Upper lobe of left lung (tissue), 6 donors: Measurements from ENCODE around the gene HAAO. TPM values are rescaled to one million over a fixed set of nuclear protein-coding genes. Genes with fewer than 3 reads are reported as not detected.

Source experiments
- ATAC-seq, 2 donors: fragments of 200-7000 bp; cut with Tn5 transposase; one replicate each; pipeline ENCODE4 v1.9.1; 2022; ENCODE audit warnings: mild to moderate bottlenecking in 2 of 2, moderate library complexity in 2 of 2; ENCODE audit not compliant: low FRiP score in 2 of 2
- DNase-seq, 2 donors: peaks; one replicate each; pipeline ENCODE4 v3.0.0-alpha.2; 2019 to 2020
- H3K27ac ChIP-seq, 4 donors: fragments of 200-600 bp; sonication (generic); one replicate each; pipeline ENCODE4 v1.5.1; 2016 to 2019
- H3K27me3 ChIP-seq, 4 donors: fragments of 200-600 bp; sonication (generic); one replicate each; pipeline ENCODE4 v1.5.1; 2017 to 2019
- H3K36me3 ChIP-seq, 4 donors: fragments of 200-600 bp; sonication (generic); one replicate each; pipeline ENCODE4 v1.5.1; 2016 to 2019
- H3K4me1 ChIP-seq, 4 donors: fragments of 200-600 bp; sonication (generic); one replicate each; pipeline ENCODE4 v1.5.1; 2018 to 2019
- H3K4me3 ChIP-seq, 4 donors: fragments of 200-600 bp; sonication (generic); one replicate each; pipeline ENCODE4 v1.5.1; 2017 to 2019; ENCODE audit warnings: mild to moderate bottlenecking in 2 of 4, moderate library complexity in 1 of 4
- H3K9me3 ChIP-seq, 4 donors: fragments of 200-600 bp; sonication (generic); one replicate each; pipeline ENCODE4 v1.5.1; 2018 to 2019
- CTCF ChIP-seq, 6 experiments: fragments of 450-650 bp in 4 of 6; fragments of 200-600 bp in 2 of 6; sonication (generic) in 2 of 6; IDR thresholded peaks; one replicate each; pipeline ENCODE4 v1.5.1; 2016 to 2019; ENCODE audit warnings: antibody characterized with exemption in 6 of 6
- EP300 ChIP-seq, 4 donors: sonication (generic); formaldehyde crosslinking; IDR thresholded peaks; one replicate each; pipeline ENCODE4 v1.5.1; 2017; ENCODE audit warnings: antibody characterized with exemption in 4 of 4, control low read depth in 2 of 4
- POLR2A ChIP-seq, 4 donors: fragments of 450-650 bp; IDR thresholded peaks; one replicate each; pipeline ENCODE4 v1.5.1; 2016 to 2017; ENCODE audit warnings: antibody characterized with exemption in 4 of 4, mild to moderate bottlenecking in 2 of 4
- POLR2AphosphoS5 ChIP-seq, 2 donors: sonication (generic); formaldehyde crosslinking; IDR thresholded peaks; one replicate each; pipeline ENCODE4 v1.5.1; 2017; ENCODE audit warnings: antibody characterized with exemption in 2 of 2
- WGBS, 2 donors: methylation state at CpG; one replicate each; pipeline ENCODE4 v1.1.5; 2017 to 2018; 5-methylcytosine and 5-hydroxymethylcytosine counted together
- total RNA-seq, 6 donors: library from RNA; depleted of rRNA in 4 of 6; stranded (reverse); fragments of >200 nt in 4 of 6; gene quantifications; one replicate each; pipeline versions ENCODE4 v1.1.0 to v1.2.1, GENCODE V29; 2016 to 2021
- donor health status: DM: no; HTN: no; CAD: no; lungs with moderate emphysema.
- donor health status: DM: no; HTN: yes; CAD: no; lungs with severe emphysema.

The HAAO gene
- total RNA-seq, 6 donors from 2014 or later = 1.8 to 9.4 (median 7.1) TPM

GRCh38 chr2:42765686-42766085 lies 26.7 kb downstream of the HAAO start:
- DNase-seq = no peak
- H3K36me3 ChIP-seq = peaks cover 0 to 4% (median 0%) of the 10 kb centered on the region in 4 donors
- no peaks in the 10 kb centered on the region for H3K27me3 ChIP-seq
- 95 to 96% methylated on average over 9 of the region's 9 CpGs for WGBS, 2 donors
- TF ChIP-seq POLR2AphosphoS5 (IDR thresholded peaks at IDR 0.05) (no peak), EP300 (IDR thresholded peaks at IDR 0.05) (no peak), POLR2A (IDR thresholded peaks at IDR 0.05) (no peak), CTCF (IDR thresholded peaks at IDR 0.05) (no peak)
- no peak overlapping the region for H3K27ac ChIP-seq
- H3K4me3 ChIP-seq = no peak overlapping the region
- no peak for ATAC-seq
- H3K9me3 ChIP-seq = no peaks in the 10 kb centered on the region
- H3K4me1 ChIP-seq = peaks cover 0 to under 1% (median 0%) of the 10 kb centered on the region in 4 donors

GRCh38 chr2:42764901-42765300 lies 27.5 kb downstream of the HAAO start:
- 91 to 100% methylated on average over 1 to 2 of the region's 2 CpGs for WGBS, 2 donors
- no peak for TF ChIP-seq POLR2A (IDR thresholded peaks at IDR 0.05)
- TF ChIP-seq POLR2AphosphoS5 (IDR thresholded peaks at IDR 0.05) = no peak
- TF ChIP-seq CTCF (IDR thresholded peaks at IDR 0.05) = no peak
- no peak for TF ChIP-seq EP300 (IDR thresholded peaks at IDR 0.05)

DNA sequence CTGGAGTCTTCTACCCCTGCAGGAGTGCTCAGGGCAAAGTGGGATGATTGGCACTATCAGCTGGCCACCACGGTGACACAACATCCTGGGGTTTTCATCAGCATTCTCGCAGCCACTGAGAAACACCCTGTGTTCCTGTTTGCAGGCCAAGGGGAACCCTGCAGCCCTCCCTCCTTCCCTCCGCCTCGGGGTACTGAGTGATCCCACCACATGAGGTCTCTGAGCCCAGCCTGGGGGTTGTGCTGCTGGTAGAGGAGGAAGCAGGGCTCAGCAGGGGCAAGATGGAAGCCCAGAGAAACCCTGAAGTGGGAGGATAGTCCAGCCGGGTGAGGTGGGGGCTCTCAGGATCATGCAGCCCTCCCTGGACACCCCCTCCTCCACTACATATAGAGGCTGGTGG lies 28.3 kb downstream of the HAAO start, which contains the start of gene OXER1:
Gene OXER1, minus strand, starts transcription at position 40 of the 400 bp plus-strand sequence. CDS start 73 bp downstream, outside the sequence.
- DNase-seq (peak in 1 of 2 donors; percentile 58), ATAC-seq (no peak)
- Histone ChIP-seq H3K4me1 (no peaks in the 10 kb centered on the region), H3K27ac (peak within 1 kb of the TSS in 2 of 4 donors; percentile 9 to 50), H3K36me3 (peaks cover 0 to 4% (median 0%) of the 10 kb centered on the region in 4 donors), H3K9me3 (no peaks in the 10 kb centered on the region), H3K27me3 (no peaks in the 10 kb centered on the region), H3K4me3 (no peak within 1 kb of the TSS)
- TF ChIP-seq POLR2A (IDR thresholded peaks at IDR 0.05) (no peak), EP300 (IDR thresholded peaks at IDR 0.05) (no peak), CTCF (IDR thresholded peaks at IDR 0.05) (no peak)
- 64 to 80% methylated on average over 1 to 5 of the region's 5 CpGs for WGBS, 2 donors

More at GRCh38 chr2:42764901-42765300, 27.5 kb downstream of the HAAO start:
- H3K4me3 ChIP-seq = no peak overlapping the region
- ATAC-seq (no peak), DNase-seq (no peak)
- H3K4me1 ChIP-seq = no peaks in the 10 kb centered on the region
- no peaks in the 10 kb centered on the region for H3K9me3 ChIP-seq
- no peaks in the 10 kb centered on the region for H3K27me3 ChIP-seq
- peak overlapping the region in 1 of 4 donors; percentile 50 for H3K27ac ChIP-seq
- peaks cover 0 to 4% (median 0%) of the 10 kb centered on the region in 4 donors for H3K36me3 ChIP-seq

DNA sequence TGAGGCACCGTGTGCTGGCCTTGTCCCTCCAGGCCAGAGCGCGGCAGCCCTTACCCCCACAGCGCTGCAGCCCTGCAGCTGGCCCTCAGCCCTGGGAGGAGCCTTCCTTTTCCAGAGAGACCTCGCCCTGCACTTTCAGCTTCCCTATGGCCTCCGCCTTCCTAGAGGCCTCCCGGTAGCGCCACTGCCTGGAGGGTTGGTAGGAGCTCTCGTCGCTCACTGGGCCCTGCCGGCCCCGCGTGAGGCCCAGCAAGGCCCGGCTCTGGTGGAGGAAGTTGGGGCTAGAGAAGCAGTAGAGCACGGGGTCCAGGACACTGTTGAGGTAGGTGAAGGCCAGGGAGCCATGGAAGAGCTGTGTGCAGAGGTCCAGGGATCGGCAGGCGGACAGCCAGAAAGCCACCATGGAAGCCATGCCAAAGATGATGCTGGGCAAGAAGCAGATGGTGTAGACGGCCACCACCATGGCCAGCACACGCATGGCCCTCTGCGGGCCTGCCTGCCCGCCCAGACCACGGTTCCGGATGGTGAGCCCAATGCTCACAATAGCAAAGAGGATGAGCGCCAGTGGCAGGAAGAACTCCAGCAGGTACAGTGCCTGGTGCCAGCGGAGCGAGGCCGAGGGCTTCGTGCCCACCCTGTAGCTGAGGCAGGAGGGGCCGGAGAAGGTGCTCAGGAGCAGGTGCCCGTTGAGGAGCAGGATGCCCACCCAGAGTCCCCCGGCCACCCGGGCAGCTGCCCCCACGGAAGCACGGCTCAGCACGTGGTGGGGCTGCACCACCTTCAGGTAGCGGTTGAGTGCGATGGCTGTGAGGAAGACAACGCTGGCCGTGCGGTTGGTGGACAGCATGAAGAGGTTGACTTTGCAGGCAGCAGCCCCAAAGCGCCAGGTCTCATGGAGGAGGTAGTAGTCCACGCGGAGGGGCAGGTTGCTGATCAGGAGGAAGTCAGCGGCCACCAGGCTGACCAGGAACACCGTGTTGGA lies 29.3 kb downstream of the HAAO start:
- peak overlapping the region in 2 of 4 donors; percentile 8 to 50 for H3K27ac ChIP-seq
- WGBS, 2 donors = 93 to 94% methylated on average over 28 to 41 of the region's 45 CpGs
- H3K4me1 ChIP-seq = no peaks in the 10 kb centered on the region
- no peaks in the 10 kb centered on the region for H3K9me3 ChIP-seq
- TF ChIP-seq POLR2A (IDR thresholded peaks at IDR 0.05) (no peak), POLR2AphosphoS5 (IDR thresholded peaks at IDR 0.05) (no peak), CTCF (IDR thresholded peaks at IDR 0.05) (no peak), EP300 (IDR thresholded peaks at IDR 0.05) (no peak)
- peaks cover 0 to 4% (median 0%) of the 10 kb centered on the region in 4 donors for H3K36me3 ChIP-seq
- DNase-seq (peak in 1 of 2 donors; percentile 70), ATAC-seq (no peak)
- no peaks in the 10 kb centered on the region for H3K27me3 ChIP-seq
- H3K4me3 ChIP-seq = no peak overlapping the region
